Activated CD4-positive, alpha-beta T cell treated with anti-CD3 and anti-CD28 coated beads, Interleukin-2, amount 50 U/mL, for 24 hours (primary cell): ENCODE data around the gene BPNT1.
"Not testable (repeated sequence)": the region's sequence is repeated elsewhere in the genome, so short reads cannot be mapped to it uniquely, and the experiment has no call there.

Experiments
- DNase-seq, 2 donors: peaks; one replicate each; pipeline ENCODE4 v3.0.0-alpha.2; 2020; ENCODE audit warnings: low read depth in 1 of 2, low spot score in 1 of 2

Gene BPNT1

GRCh38 chr1:220084460-220084859, 5.1 kb downstream of the BPNT1 start:
- DNase-seq, result no peak

DNA sequence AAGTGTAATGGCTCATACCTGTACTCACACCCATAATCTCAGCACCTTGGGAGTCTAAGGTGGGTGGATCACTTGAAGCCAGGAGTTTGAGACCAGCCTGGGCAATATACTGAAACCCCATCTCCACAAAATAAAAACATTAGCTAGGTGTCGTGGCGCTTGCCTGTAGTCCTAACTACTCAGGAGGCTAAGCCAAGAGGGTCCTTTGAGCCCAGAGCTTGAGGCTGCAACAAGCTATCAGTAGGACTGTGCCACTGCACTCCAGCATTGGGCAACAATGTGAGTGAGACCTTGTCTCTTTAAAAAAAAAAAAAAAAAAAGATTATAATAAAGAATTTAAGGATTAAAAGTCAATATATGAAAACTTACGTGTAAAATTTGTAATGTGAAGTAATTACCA, 11.7 kb downstream of the BPNT1 start:
- DNase-seq, result no peak

GRCh38 chr1:220076861-220077762, 12.5 kb downstream of the BPNT1 start:
- DNase-seq, result no peak

DNA sequence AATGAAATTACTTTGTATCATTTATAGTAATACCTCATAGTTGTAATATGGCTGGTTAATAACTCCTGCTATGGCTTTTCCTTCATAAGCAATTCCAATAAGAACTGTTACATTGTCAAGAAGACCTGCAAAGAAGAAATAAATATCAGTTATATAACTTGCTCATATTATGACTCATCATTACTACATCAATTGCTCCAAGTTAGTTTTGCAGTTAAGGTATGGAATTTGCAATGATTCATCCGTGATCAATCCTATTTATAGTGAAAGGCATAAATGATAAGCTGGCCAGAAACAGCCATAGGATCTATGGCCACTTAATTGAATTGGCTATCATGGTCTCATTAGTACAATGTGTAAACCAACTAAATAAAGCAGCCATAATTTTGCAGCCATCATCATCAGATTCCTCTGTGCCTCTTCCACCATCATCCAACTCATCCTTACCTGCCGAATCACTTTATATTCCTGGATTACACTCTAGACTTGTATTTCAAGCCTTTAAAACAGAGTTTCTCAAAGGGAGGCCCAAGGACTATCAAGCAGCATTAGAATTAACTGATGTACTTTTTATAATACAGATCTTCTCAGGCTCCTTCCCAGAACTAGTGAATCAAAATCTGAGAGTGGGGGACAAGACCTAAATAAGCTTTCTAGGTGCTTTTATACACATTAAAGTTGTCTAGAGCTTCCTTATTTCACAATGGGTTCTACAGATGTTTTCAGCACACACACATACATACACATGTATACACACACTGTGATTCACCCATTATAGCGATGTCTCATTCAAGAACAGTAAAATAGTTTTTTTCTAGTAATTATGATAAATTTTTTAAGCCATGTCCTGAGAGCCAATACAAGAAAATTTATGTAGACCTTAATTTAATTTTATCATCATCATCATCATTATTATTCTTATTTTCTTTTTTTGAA, 22.1 kb downstream of the BPNT1 start:
- DNase-seq, result no peak

DNA sequence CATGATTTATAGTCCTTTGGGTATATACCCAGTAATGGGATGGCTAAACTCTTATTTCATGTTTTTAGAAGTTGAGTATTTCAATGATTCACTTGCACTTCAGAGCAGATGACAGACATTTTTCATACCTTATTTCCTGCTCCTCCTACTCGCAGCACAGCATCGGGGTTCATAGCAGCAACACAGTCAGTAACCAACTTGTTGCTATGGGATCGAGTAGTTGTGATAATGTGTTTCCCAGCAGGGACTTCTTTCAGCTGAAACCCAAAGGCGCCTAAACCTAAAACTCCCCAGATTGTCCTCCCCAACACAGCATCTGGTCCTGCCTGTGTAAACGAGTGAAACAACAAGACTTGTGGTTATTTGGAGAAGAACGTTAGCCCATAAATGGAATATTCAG, 27.0 kb downstream of the BPNT1 start:
- DNase-seq, result no peak

DNA sequence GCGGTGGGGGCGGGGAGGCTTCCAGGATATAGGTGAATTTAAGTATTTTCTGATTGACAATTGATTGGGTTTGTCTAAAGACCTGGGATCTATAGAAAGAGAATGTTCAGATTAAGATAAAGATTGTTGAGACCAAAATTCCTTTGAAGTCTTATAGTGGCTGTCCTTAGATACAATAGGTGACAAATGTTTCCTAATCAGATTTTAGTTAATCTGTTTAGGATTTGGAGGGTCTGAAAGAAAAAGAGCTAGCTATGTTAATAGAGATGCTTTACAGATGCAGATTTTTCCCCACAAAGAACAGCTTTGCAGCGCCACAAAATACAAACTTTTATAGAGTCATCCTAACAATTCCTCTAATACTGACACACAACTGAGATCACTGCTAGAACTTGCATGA, 28.7 kb downstream of the BPNT1 start:
- no peak for DNase-seq

DNA sequence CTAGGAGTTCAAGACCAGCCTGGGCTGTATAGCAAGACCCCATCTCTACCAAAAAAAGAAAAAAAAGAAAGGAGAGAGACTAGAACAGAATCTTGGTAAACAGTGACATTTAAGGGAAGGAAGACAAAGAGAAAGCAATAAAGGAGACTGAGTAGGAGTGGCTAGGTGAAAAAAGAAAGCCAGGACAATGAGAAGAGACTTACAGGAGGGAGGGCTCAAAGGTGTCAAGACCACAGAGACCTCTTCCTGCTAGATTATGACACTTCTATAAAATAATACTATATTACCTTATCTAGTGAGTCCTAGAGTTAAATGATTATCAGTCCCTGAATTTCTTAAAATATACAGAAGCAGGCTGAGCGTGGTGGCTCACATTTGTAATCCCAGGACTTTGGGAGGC, 33.2 kb downstream of the BPNT1 start:
- DNase-seq, result no peak

DNA sequence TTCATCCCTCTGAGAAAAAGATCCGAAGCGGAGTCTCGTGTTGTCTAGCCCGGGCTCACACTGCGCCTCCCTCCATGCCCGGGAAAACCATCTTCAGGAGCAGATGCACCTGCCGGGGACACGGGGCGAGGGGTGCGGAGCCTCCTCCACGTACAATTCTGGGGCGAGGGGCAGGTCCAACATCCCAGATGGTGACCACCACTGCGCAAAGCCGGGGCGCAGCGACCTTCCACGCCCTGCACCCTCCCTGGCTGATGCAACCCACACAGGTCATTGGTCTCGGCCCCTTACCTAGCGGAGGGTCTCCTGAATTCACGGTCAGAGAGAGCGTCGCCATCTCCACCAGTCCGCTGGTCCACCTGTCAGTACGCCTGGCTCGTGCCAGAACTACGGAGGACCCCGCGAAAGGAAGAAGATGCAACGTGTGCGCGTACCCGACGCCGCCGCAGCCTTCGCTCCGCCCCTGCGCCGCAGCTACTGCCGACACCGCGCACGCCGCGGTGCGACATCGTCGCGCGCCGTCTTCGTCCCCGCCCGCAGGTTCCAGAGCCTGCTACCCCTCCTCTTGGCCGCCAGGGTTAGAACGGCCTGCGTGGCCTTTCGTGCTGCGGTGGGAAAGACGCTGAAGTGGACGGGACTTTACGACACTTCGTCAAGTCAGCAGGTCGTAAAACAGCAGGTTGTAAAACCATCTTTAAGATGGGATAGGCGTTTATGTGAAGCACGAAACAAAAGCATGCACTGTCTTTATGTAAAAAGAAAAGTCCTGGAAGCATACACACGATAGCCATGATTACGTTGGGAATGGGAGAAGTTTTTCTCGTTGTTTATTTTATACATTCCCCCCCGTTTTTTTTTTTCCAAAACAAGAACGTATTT, 43.3 kb downstream of the BPNT1 start, which contains the start of gene EPRS1:
Gene EPRS1 (minus strand): TSS at position 454 of the 879 bp plus-strand sequence. CDS start 117 bp downstream, at position 337.
- peak; percentile 84 to 91 for DNase-seq

- DNase-seq, result no peak
Measured at GRCh38 chr1:220045356-220046051, 44.1 kb downstream of the BPNT1 start.

DNA sequence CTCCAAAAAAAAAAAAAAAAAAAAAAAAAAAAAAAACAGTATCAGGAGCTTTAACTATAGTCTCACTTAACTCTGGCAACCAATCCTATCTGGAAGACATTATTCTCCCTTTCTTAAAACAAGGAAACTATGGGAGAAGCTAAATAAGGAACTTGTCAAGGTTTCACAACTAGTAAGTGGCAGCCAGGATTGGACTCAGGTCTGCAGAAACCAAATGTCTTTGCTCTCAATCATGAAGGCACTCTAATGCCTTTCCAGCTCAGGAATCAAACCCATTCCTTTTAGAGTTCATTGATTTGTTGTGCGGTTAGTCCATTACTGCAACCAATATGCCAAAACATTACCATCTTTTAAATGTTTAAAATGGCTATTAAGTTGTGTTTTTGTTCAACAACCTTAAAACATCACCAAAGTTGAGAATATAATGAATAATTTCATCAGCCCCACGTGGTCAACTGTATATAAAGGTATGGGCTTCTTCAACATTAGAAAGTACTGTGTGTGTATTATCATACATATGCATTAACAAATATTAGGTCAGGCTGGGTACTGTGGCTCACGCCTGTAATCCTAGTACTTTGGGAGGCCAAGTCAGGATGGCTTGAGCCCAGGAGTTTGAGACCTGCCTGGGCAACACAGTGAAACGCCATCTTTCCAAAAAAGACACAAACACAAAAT, 44.8 kb downstream of the BPNT1 start:
- DNase-seq, result no peak

GRCh38 chr1:220043646-220044045, 45.9 kb downstream of the BPNT1 start:
- no peak for DNase-seq

- DNase-seq, result no peak
Measured at GRCh38 chr1:220040028-220040596, 49.5 kb downstream of the BPNT1 start.

GRCh38 chr1:220038640-220039039, 50.9 kb downstream of the BPNT1 start:
- DNase-seq, result no peak

- not testable (repeated sequence) for DNase-seq
Measured at GRCh38 chr1:220037810-220038209, 51.8 kb downstream of the BPNT1 start.

GRCh38 chr1:220032911-220033310, 56.7 kb downstream of the BPNT1 start:
- no peak for DNase-seq

- DNase-seq, result no peak
Measured at GRCh38 chr1:220031287-220031686, 58.3 kb downstream of the BPNT1 start.

DNA sequence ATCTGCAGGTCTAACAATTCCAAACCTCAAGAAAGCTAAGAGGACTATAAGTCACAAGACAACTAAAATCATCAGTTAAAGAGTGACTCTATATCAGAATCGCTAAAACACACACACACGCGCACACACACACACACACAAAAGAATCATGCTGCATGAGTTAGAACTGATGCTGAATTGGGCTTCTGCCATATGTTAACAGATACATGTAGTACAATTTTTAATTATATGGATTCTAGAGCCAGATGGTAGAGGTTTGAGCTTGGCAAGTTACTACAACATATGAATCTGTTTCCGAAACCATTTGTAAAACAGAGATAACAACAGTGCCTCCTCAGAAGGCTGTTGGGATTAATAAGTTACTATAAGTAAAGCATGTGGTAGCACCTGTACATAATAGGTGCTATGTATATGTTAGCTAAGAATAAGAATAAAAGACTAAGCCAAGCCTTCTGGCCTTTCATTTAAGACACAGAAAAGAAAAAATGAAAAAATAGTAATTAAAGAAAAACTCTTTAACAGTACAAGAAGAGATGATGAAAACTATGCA, 61.2 kb downstream of the BPNT1 start:
- no peak for DNase-seq

DNA sequence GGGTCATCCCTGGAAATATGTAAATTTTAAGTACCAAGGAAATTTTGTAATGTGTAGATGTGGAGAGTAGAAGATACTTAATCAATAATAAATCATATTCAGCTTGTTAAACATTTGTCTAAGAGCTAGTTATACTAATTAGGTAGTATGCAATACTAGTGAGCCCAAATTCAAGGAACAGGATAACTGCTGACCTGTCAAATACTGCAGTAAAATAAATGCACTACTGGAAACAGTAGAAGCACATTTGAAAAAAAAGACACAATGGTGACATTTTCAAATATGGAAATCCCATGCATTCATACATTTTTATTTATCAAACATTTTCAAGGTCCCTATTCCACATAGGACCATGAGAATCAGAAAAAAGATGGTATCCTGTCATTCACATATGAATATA, 70.5 kb downstream of the BPNT1 start:
- DNase-seq, result no peak

DNA sequence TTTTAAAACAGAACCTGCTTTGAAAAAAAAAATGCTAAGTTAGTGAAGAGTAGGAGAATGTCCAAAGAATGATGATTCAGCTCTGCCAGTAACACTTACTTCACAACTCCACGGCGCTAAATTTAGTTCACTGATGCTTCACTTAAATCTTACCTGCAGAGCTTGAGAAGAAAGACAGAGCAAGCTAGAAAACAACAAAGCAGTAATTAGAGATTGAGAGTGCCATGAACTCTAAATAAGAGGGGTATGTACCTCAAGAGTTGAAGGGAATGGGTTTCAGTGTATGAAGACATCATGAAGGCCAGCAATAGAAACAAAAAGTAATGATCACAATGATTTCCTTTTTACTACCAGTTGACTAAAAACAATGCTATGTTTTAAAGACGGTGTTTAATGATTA, 76.1 kb downstream of the BPNT1 start:
- DNase-seq, result no peak
